ENCODE measurements around the gene RARA.
A peak's percentile ranks its signal among the peaks of the same experiment; 100 is the strongest.

RARA gene

GRCh38 chr17:40313668-40314583 lies 4.9 kb downstream of the RARA start:
- no peak overlapping the region for H3K9ac ChIP-seq (ENCODE audit: low read length in 5 of 5)

GRCh38 chr17:40314584-40314956 lies 5.6 kb downstream of the RARA start:
- H3K27ac ChIP-seq (ENCODE audit: low read depth, low read length) = no peak overlapping the region
- no peak overlapping the region for H3K4me3 ChIP-seq (ENCODE audit: low read depth in 1 of 5, low read length in 5 of 5)
- H3K9ac ChIP-seq (ENCODE audit: low read length in 5 of 5) = no peak overlapping the region
- peaks cover 43 to 94% (median 86%) of the 10 kb centered on the region in 5 donors for H3K4me1 ChIP-seq (ENCODE audit: control insufficient read depth in 5 of 5, insufficient read depth in 5 of 5, low read length in 5 of 5)
- peaks cover 0 to 4% (median 0%) of the 10 kb centered on the region in 5 donors for H3K27me3 ChIP-seq (ENCODE audit: control insufficient read depth in 5 of 5, insufficient read depth in 4 of 5, low read length in 5 of 5)
- H3K36me3 ChIP-seq (ENCODE audit: control insufficient read depth in 5 of 5, insufficient read depth in 5 of 5, low read length in 5 of 5) = no peaks in the 10 kb centered on the region
- no peaks in the 10 kb centered on the region for H3K9me3 ChIP-seq (ENCODE audit: control insufficient read depth in 5 of 5, low read length in 5 of 5)

More at GRCh38 chr17:40313668-40314583, 4.9 kb downstream of the RARA start:
- no peaks in the 10 kb centered on the region for H3K36me3 ChIP-seq (ENCODE audit: control insufficient read depth in 5 of 5, insufficient read depth in 5 of 5, low read length in 5 of 5)
- H3K4me1 ChIP-seq (ENCODE audit: control insufficient read depth in 5 of 5, insufficient read depth in 5 of 5, low read length in 5 of 5) = peaks cover 45 to 94% (median 86%) of the 10 kb centered on the region in 5 donors
- H3K4me3 ChIP-seq (ENCODE audit: low read depth in 1 of 5, low read length in 5 of 5) = no peak overlapping the region
- H3K27me3 ChIP-seq (ENCODE audit: control insufficient read depth in 5 of 5, insufficient read depth in 4 of 5, low read length in 5 of 5) = peaks cover 0 to 4% (median 0%) of the 10 kb centered on the region in 5 donors
- H3K9me3 ChIP-seq (ENCODE audit: control insufficient read depth in 5 of 5, low read length in 5 of 5) = no peaks in the 10 kb centered on the region
- peak overlapping the region; percentile 88 for H3K27ac ChIP-seq (ENCODE audit: low read depth, low read length)

GRCh38 chr17:40315206-40315605 lies 6.2 kb downstream of the RARA start:
- Histone ChIP-seq H3K27ac (ENCODE audit: low read depth, low read length) (no peak overlapping the region), H3K9ac (ENCODE audit: low read length in 5 of 5) (no peak overlapping the region), H3K4me1 (ENCODE audit: control insufficient read depth in 5 of 5, insufficient read depth in 5 of 5, low read length in 5 of 5) (peaks cover 42 to 93% (median 86%) of the 10 kb centered on the region in 5 donors)

GRCh38 chr17:40315678-40316570 lies 6.9 kb downstream of the RARA start:
- Histone ChIP-seq H3K4me3 (ENCODE audit: low read depth in 1 of 5, low read length in 5 of 5) (peak overlapping the region in 3 of 5 donors; percentile 17 to 86 (median 65)), H3K27me3 (ENCODE audit: control insufficient read depth in 5 of 5, insufficient read depth in 4 of 5, low read length in 5 of 5) (peaks cover 0 to 4% (median 0%) of the 10 kb centered on the region in 5 donors), H3K4me1 (ENCODE audit: control insufficient read depth in 5 of 5, insufficient read depth in 5 of 5, low read length in 5 of 5) (peaks cover 43 to 93% (median 86%) of the 10 kb centered on the region in 5 donors), H3K9me3 (ENCODE audit: control insufficient read depth in 5 of 5, low read length in 5 of 5) (no peaks in the 10 kb centered on the region), H3K9ac (ENCODE audit: low read length in 5 of 5) (no peak overlapping the region), H3K36me3 (ENCODE audit: control insufficient read depth in 5 of 5, insufficient read depth in 5 of 5, low read length in 5 of 5) (no peaks in the 10 kb centered on the region), H3K27ac (ENCODE audit: low read depth, low read length) (peak overlapping the region; percentile 88)

More at GRCh38 chr17:40315206-40315605, 6.2 kb downstream of the RARA start:
- Histone ChIP-seq H3K36me3 (ENCODE audit: control insufficient read depth in 5 of 5, insufficient read depth in 5 of 5, low read length in 5 of 5) (no peaks in the 10 kb centered on the region), H3K27me3 (ENCODE audit: control insufficient read depth in 5 of 5, insufficient read depth in 4 of 5, low read length in 5 of 5) (peaks cover 0 to 4% (median 0%) of the 10 kb centered on the region in 5 donors), H3K9me3 (ENCODE audit: control insufficient read depth in 5 of 5, low read length in 5 of 5) (no peaks in the 10 kb centered on the region), H3K4me3 (ENCODE audit: low read depth in 1 of 5, low read length in 5 of 5) (no peak overlapping the region)

- Histone ChIP-seq H3K4me3 (ENCODE audit: low read depth in 1 of 5, low read length in 5 of 5) (peak overlapping the region; percentile 65 to 90 (median 75)), H3K9ac (ENCODE audit: low read length in 5 of 5) (peak overlapping the region; percentile 35 to 76 (median 46)), H3K36me3 (ENCODE audit: control insufficient read depth in 5 of 5, insufficient read depth in 5 of 5, low read length in 5 of 5) (no peaks in the 10 kb centered on the region), H3K27ac (ENCODE audit: low read depth, low read length) (peak overlapping the region; percentile 88), H3K27me3 (ENCODE audit: control insufficient read depth in 5 of 5, insufficient read depth in 4 of 5, low read length in 5 of 5) (peaks cover 0 to 4% (median 0%) of the 10 kb centered on the region in 5 donors), H3K9me3 (ENCODE audit: control insufficient read depth in 5 of 5, low read length in 5 of 5) (no peaks in the 10 kb centered on the region), H3K4me1 (ENCODE audit: control insufficient read depth in 5 of 5, insufficient read depth in 5 of 5, low read length in 5 of 5) (peaks cover 38 to 93% (median 86%) of the 10 kb centered on the region in 5 donors)
Observed at GRCh38 chr17:40316571-40317344, 7.8 kb downstream of the RARA start.

GRCh38 chr17:40317345-40317873 lies 8.4 kb downstream of the RARA start:
- no peaks in the 10 kb centered on the region for H3K36me3 ChIP-seq (ENCODE audit: control insufficient read depth in 5 of 5, insufficient read depth in 5 of 5, low read length in 5 of 5)
- peak overlapping the region; percentile 88 for H3K27ac ChIP-seq (ENCODE audit: low read depth, low read length)
- H3K4me1 ChIP-seq (ENCODE audit: control insufficient read depth in 5 of 5, insufficient read depth in 5 of 5, low read length in 5 of 5) = peaks cover 34 to 93% (median 86%) of the 10 kb centered on the region in 5 donors
- peak overlapping the region; percentile 65 to 90 (median 75) for H3K4me3 ChIP-seq (ENCODE audit: low read depth in 1 of 5, low read length in 5 of 5)
- H3K9me3 ChIP-seq (ENCODE audit: control insufficient read depth in 5 of 5, low read length in 5 of 5) = no peaks in the 10 kb centered on the region
- peak overlapping the region; percentile 46 to 94 (median 76) for H3K9ac ChIP-seq (ENCODE audit: low read length in 5 of 5)
- H3K27me3 ChIP-seq (ENCODE audit: control insufficient read depth in 5 of 5, insufficient read depth in 4 of 5, low read length in 5 of 5) = peaks cover 0 to 4% (median 0%) of the 10 kb centered on the region in 5 donors

- Histone ChIP-seq H3K4me3 (ENCODE audit: low read depth in 1 of 5, low read length in 5 of 5) (peak overlapping the region; percentile 65 to 90 (median 83)), H3K9me3 (ENCODE audit: control insufficient read depth in 5 of 5, low read length in 5 of 5) (no peaks in the 10 kb centered on the region), H3K36me3 (ENCODE audit: control insufficient read depth in 5 of 5, insufficient read depth in 5 of 5, low read length in 5 of 5) (no peaks in the 10 kb centered on the region), H3K27me3 (ENCODE audit: control insufficient read depth in 5 of 5, insufficient read depth in 4 of 5, low read length in 5 of 5) (peaks cover 0 to 4% (median 0%) of the 10 kb centered on the region in 5 donors), H3K4me1 (ENCODE audit: control insufficient read depth in 5 of 5, insufficient read depth in 5 of 5, low read length in 5 of 5) (peaks cover 27 to 93% (median 86%) of the 10 kb centered on the region in 5 donors), H3K9ac (ENCODE audit: low read length in 5 of 5) (peak overlapping the region; percentile 81 to 96 (median 90)), H3K27ac (ENCODE audit: low read depth, low read length) (peak overlapping the region; percentile 88)
Observed at GRCh38 chr17:40317880-40318829, 9.2 kb downstream of the RARA start.

GRCh38 chr17:40318830-40319391 lies 9.9 kb downstream of the RARA start:
- peak overlapping the region; percentile 77 to 96 (median 87) for H3K9ac ChIP-seq (ENCODE audit: low read length in 5 of 5)
- H3K27ac ChIP-seq (ENCODE audit: low read depth, low read length) = peak overlapping the region; percentile 88
- H3K4me1 ChIP-seq (ENCODE audit: control insufficient read depth in 5 of 5, insufficient read depth in 5 of 5, low read length in 5 of 5) = peaks cover 26 to 93% (median 86%) of the 10 kb centered on the region in 5 donors
- no peaks in the 10 kb centered on the region for H3K9me3 ChIP-seq (ENCODE audit: control insufficient read depth in 5 of 5, low read length in 5 of 5)
- H3K4me3 ChIP-seq (ENCODE audit: low read depth in 1 of 5, low read length in 5 of 5) = peak overlapping the region; percentile 65 to 90 (median 83)
- H3K36me3 ChIP-seq (ENCODE audit: control insufficient read depth in 5 of 5, insufficient read depth in 5 of 5, low read length in 5 of 5) = no peaks in the 10 kb centered on the region
- peaks cover 0 to 4% (median 0%) of the 10 kb centered on the region in 5 donors for H3K27me3 ChIP-seq (ENCODE audit: control insufficient read depth in 5 of 5, insufficient read depth in 4 of 5, low read length in 5 of 5)
